Chondrocyte (in vitro differentiated cells): ENCODE data around the gene AFF2. TPM values are rescaled to one million over a fixed set of nuclear protein-coding genes. Genes with fewer than 3 reads are reported as not detected.
A peak's percentile ranks its signal among the peaks of the same experiment; 100 is the strongest.

Source experiments
- DNase-seq: peaks from one replicate; pipeline ENCODE4 v3.0.0; 2021; ENCODE audit warnings: mixed read lengths, low spot score
- H3K27ac Mint-ChIP-seq: one replicate; pipeline ENCODE4 v1.8.0; 2021; ENCODE audit warnings: mild to moderate bottlenecking, moderate library complexity, mixed read lengths; ENCODE audit not compliant: unreplicated experiment
- H3K27me3 Mint-ChIP-seq: 2 replicates; pipeline ENCODE4 v1.8.0; 2021; ENCODE audit warnings: low read depth, mixed read lengths
- H3K36me3 Mint-ChIP-seq: 2 replicates; pipeline ENCODE4 v1.8.0; 2021; ENCODE audit warnings: low read depth, mixed read lengths
- H3K4me1 Mint-ChIP-seq: 2 replicates; pipeline ENCODE4 v1.8.0; 2021; ENCODE audit warnings: low read depth, mild to moderate bottlenecking, mixed read lengths
- H3K4me3 Mint-ChIP-seq: one replicate; pipeline ENCODE4 v1.8.0; 2021; ENCODE audit warnings: mild to moderate bottlenecking, moderate library complexity, mixed read lengths; ENCODE audit not compliant: unreplicated experiment
- H3K9me3 Mint-ChIP-seq: 2 replicates; pipeline ENCODE4 v1.8.0; 2021; ENCODE audit warnings: low read depth, mixed read lengths
- CTCF ChIP-seq: fragments of 200-600 bp; sonication (generic); IDR thresholded peaks from 2 replicates; pipeline ENCODE4 v1.5.0; 2021; ENCODE audit warnings: antibody characterized with exemption, mild to moderate bottlenecking, moderate library complexity
- total RNA-seq: library from RNA; stranded (reverse); gene quantifications from 3 replicates; pipeline ENCODE4 v1.2.1, GENCODE V29; 2021

Gene AFF2
- total RNA-seq, 1 donor from 2014 or later: 22.4 TPM

- Mint-ChIP-seq H3K4me3 (no peak overlapping the region), H3K36me3 (no peaks in the 10 kb centered on the region), H3K27me3 (no peaks in the 10 kb centered on the region), H3K4me1 (no peaks in the 10 kb centered on the region), H3K9me3 (no peaks in the 10 kb centered on the region), H3K27ac (no peak overlapping the region)
- DNase-seq: no peak
- no peak for TF ChIP-seq CTCF
Observed at GRCh38 chrX:148517176-148517575, 16.8 kb downstream of the AFF2 start.

DNA sequence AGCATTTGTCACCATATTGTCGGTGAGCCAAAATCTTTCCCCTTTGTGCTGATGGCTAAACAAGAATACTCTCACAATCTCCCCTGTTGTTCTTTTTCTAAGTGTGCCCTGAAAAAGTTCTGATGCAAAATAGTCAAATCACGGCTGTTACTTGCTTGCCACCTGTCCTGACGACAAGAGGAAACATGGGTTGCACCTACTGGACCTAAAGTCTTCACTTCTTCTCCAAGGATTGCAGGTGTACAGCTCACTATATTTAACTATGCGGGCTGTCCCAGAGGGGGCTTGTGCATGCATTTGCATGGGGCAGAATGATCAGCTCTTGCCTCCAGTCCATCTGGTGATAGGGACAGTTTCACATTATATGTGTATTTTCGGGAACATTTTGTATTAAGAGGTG is 21.6 kb downstream of the AFF2 start:
- Mint-ChIP-seq H3K9me3 (no peaks in the 10 kb centered on the region), H3K4me3 (no peak overlapping the region), H3K27ac (no peak overlapping the region), H3K36me3 (no peaks in the 10 kb centered on the region), H3K4me1 (no peaks in the 10 kb centered on the region), H3K27me3 (no peaks in the 10 kb centered on the region)
- TF ChIP-seq CTCF: no peak
- DNase-seq: no peak

DNA sequence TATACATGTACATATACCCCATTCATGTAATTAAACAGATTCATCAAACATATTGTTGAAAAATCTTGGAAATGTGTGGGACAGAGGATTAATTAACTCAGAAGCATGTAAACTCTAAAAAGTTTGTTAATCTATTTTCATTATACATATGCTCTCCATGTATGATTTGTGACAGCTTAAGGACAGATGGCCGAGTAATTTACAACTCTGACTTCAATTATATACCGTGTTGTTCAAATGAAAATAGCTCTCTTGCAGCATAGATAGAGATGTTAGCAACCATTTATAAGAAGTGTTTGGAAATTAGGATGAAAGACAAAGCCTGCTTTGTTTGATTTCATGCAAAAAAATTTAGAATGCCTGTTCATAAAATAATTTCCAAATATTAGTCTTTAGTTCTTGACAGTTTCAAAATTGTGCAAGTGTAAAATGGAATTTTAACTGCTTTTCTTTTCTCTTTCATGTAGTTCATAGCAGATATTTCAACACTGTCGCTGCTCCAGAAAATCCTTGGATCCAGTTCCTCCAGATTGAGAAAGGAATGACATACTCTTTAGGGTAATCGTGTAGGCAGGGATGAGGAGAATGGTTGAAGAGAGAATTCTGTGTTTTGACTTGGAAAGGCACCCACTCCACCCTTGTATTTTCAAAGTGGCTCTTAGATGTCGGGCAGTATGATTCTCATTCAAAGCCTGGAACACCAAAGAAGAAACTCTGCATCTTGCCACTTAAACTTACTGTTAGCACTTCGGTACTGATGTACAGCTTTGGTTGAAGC is 23.1 kb downstream of the AFF2 start:
- no peaks in the 10 kb centered on the region for H3K36me3 Mint-ChIP-seq
- H3K27ac Mint-ChIP-seq: no peak overlapping the region
- H3K27me3 Mint-ChIP-seq: no peaks in the 10 kb centered on the region
- no peaks in the 10 kb centered on the region for H3K4me1 Mint-ChIP-seq
- no peak for DNase-seq
- no peak for TF ChIP-seq CTCF
- no peaks in the 10 kb centered on the region for H3K9me3 Mint-ChIP-seq
- H3K4me3 Mint-ChIP-seq: no peak overlapping the region

- Mint-ChIP-seq H3K4me3 (no peak overlapping the region), H3K9me3 (no peaks in the 10 kb centered on the region)
Observed at GRCh38 chrX:148530464-148531077, 30.2 kb downstream of the AFF2 start.

GRCh38 chrX:148534291-148534690 is 33.9 kb downstream of the AFF2 start:
- Mint-ChIP-seq H3K27me3 (no peaks in the 10 kb centered on the region), H3K9me3 (no peaks in the 10 kb centered on the region), H3K36me3 (no peaks in the 10 kb centered on the region), H3K4me3 (no peak overlapping the region), H3K27ac (peak overlapping the region; percentile 42), H3K4me1 (peaks cover 28% of the 10 kb centered on the region)
- DNase-seq: no peak
- TF ChIP-seq CTCF: no peak

More at GRCh38 chrX:148530464-148531077, 30.2 kb downstream of the AFF2 start:
- Mint-ChIP-seq H3K27me3 (no peaks in the 10 kb centered on the region), H3K27ac (no peak overlapping the region), H3K4me1 (peaks cover 12% of the 10 kb centered on the region), H3K36me3 (no peaks in the 10 kb centered on the region)
- no peak for DNase-seq
- peak; percentile 79 for TF ChIP-seq CTCF
